NCI-H82 treated with DMSO at 0.1 percent for 48 hours (cell line): Measurements from ENCODE around the gene GCM1.

Experiments used
- DNase-seq: peaks from one replicate; lab custom pipeline; 2025; ENCODE audit not compliant: unreplicated experiment; lab: John Stamatoyannopoulos, UW

GCM1 gene

DNA sequence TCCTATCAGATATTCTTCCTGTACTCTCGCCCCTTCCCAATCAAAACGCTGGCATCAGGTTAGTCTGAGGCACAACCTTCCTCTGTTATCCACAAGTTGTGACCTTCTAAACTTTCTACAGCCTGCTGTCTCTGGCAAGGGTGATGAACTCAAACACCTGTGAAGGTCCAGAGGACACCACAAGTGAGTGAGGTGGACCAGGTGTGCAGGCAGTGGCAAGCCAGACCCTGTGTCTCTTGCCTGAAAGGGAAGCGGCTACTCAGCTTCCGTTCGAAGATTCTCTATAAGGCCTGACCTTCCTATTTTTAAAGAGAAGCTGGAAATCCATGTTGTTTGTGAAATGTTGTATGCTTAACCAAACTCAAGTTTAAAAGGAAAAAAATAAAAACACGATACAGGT is 36.8 kb downstream of the GCM1 start:
- no peak for DNase-seq

DNA sequence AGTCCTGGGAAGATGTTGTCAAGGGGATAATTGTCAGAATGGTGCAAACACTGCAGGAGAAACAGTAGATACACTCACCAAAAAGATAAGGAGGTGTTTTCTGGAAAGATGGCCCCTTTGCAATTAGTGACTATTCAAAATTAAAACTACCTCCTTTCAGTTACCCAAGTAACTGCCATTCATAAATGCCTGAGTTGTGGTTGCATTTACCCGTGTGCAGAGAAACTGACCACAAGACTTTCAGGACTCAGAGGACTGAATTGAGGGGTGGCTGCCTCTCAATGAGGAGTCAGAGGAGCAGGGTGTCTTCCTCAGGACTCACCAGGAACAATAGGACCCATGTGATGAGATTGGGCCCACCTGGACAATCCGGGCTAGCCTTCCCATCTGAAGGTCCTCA is 39.0 kb downstream of the GCM1 start:
- DNase-seq = no peak

DNA sequence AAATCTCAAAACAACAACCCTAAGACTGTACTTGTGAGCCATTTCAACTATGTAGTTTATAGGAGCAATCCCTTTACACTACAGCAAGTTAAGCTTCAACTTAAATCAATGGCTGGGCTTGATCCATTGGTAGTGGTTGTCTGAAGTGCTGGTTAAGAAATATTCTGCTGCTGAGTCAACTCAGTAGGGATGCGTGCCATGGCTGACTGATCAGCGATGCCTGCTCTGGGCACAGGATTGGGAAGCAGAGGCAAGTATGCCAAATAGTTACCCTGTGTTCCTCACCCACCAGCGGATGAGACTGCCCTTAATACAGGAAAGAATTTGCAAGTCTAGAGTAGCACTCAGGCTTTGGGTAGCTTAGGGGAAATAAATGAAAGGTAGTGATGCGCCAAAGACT is 41.5 kb downstream of the GCM1 start:
- no peak for DNase-seq

DNA sequence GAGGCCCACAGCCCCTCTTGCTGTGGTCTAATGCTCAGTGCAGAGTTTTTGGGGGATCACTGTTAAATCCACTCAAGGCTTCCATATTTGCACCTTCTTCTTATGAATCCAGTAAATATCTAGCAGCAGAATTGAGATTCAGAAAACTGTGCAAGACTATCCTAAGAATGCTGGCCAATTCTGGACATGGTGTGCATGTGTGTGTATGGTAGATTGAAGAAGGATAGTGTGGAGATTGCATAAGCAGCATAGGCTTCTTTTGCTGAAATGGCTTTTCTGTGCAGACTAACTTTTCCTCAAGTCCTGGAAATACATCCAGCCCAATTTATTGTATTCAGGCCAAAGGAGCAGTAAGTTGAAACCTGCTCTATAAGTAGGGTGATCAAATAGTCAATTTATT is 43.7 kb downstream of the GCM1 start:
- DNase-seq = no peak

DNA sequence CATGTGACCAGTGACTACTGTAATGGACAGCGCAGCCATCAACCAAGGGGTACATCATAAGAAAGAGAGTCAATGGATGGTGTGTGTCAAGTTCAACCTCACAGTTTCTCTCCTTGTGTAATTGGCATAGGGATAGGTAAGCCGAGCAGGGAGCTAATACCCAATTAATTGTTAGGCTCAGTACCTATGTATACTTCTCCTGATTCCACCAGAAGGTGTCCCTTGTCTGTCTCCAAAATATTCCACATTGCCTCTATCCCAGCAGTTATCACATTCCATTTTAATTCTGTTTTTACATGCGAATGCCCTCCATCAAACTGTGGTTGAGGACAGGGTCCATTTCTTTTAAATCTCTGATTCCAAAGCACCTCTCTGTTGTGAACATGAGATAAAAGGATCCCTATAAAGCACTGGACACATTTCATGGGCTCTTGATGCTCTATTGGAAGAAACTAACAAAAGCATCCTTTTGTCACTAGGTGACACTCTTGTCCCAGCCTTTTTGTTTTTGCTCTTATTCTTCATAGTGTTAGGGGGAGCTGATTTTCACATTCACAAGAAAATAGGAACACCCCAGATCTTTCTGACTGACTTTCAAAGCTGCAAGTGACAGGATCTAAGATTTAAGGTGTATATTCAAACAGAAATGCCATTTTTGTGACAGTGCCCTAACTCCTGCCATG is 44.5 kb downstream of the GCM1 start:
- DNase-seq = no peak

DNA sequence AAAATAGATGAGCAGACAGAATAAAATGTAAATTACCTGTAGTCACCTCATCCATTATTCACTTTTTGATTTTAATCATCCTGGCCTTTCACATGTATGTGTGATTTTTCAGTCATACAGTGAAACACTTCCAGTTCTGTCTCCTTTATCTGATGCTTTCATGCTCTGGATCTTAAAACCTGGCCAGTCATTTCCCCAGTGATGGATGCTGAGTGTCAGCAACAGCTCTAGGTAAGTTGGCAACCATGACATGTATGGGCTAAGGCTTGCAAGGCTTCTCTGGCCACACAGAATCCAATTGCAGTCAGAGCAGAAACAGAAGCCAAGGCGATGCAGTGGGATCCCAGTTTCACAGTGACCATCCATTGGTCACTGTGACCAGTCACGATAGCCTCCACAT is 47.6 kb downstream of the GCM1 start:
- no peak for DNase-seq

DNA sequence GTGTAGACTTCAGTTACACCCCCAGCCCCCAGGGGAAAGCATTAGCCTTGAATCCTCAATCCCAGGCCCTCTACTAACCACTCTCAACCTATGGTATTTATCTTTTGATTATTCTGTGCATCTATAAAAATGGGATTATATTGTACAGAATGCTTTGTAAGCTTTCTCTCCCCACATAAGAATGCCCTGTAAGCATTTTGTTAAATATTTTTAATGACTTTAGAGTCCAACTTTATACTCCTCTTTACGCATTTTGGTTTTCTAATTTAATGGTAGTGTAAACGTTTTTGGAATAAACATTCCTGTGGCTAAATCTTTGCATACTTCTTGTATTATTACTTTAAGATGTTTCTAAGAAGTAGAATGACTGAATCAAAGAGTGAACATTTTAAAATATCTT is 48.1 kb downstream of the GCM1 start:
- DNase-seq = no peak

DNA sequence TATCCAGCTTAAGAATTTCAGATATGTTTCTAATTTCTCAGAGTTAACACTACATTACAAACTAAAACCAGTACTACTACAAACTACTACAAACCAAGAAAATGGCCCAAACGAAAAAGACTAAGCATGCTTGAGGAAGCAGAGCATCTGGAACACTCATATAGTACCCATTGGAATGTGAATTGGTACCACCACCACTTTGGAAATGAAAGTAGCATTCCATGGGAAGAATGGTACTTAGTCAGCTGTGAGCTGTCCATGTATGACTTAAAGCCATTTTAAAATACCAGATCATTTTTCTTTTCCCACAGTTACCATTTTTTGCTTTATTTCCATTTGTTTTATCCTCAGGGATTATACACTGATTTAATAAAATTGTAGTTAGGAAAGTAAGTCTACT is 52.9 kb downstream of the GCM1 start:
- no peak for DNase-seq

DNA sequence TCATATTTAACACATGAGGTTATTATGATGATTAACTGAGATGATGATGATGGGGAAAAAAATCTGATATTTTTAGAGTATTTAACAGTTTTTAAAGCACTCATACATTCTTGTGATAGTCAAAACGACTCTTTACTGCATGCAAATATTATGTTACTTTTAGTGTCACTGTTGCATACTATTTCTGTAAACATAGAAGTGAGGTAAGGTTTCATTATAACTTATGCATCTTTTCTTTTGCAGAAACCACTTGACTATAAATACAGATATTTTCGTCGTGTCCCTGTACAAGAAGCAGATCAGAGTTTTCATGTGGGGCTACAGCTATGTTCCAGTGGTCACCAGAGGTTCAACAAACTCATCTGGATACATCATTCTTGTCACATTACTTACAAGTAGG is 53.4 kb downstream of the GCM1 start:
- no peak for DNase-seq

DNA sequence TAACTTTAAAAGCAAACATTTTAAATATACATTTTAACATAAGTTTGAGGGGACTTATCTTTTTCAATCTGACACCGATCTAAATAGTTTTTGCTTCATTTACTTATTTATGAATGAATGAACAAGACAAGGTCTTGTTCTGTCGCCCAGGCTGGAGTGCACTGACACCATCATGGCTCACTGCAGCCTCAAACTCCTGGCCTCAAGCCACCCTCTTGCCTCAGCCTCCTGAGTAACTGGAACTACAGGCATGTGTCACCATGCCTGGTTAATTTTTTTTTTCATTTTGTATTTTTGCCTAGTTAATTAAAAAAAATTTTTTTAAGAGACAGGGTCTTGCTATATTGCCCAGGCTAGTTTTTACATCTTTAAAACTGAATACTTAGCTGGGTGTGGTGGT is 58.1 kb downstream of the GCM1 start:
- no peak for DNase-seq

DNA sequence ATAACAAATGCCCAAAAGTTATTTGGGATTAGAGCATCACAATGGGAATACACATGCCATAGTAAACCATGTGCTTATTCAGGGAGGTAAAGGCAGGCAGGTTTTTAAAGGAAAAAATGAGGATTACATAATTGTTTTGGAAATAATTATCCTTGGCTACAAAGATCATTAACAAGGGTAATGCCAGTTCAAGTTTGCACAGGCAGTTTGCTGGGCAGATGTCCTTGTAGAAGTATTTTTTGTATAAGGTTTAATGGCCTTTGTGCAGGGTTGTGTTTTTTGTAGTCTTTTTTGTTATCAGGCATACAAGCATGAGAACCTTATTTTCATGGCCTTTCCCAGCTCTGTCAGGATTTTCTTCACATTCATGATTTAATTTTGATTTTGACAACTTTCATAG is 58.7 kb downstream of the GCM1 start:
- no peak for DNase-seq

DNA sequence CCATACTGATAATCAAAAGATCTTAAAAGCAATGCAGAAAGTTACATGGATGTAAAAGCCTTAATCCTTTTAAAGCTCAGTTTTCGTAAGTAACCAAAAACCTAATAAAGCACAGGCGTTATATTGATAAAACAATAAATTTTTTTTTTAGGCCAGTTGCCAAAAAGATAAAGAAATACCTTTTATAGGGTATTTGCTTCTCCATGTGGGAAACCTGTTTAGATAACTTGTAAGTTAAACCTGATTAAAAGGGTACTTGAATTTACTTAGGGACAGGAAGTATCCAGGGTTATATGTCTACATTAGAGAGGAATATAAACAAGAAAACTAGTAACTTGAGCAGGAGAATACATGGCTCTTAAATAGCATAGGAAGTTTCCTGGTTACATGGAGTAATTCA is 62.3 kb downstream of the GCM1 start:
- no peak for DNase-seq

DNA sequence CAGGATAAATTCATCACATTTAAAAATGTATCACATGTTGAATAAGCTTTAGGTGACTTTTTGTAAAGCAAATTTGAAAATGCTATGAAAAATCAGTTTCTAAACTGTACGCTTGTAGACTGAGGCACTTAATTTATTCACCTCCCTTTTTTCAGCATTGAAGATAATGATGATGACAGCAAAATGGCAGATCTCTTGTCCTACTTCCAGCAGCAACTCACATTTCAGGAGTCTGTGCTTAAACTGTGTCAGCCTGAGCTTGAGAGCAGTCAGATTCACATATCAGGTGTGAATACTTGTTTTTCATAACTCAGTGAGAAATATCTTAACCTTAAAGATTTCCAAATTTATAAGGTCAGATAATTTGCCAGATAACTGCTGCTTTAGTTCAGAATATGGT is 67.8 kb downstream of the GCM1 start:
- no peak for DNase-seq
